PFSK-1 (cell line): ENCODE results near the gene MAN2B2.

Source experiments
- FOXP2 ChIP-seq: optimal IDR thresholded peaks from 2 replicates; pipeline ENCODE3; 2011; ENCODE audit warnings: borderline replicate concordance, control low read depth, inconsistent platforms; ENCODE audit not compliant: insufficient read depth; ENCODE audit errors: extremely low read length, extremely low read depth
- POLR2AphosphoS5 ChIP-seq: IDR thresholded peaks from 2 replicates; pipeline ENCODE4 v1.6.1; 2012; ENCODE audit warnings: low read depth, mild to moderate bottlenecking, control low read depth, low read length, moderate library complexity
- SIN3A ChIP-seq: IDR thresholded peaks from 2 replicates; pipeline ENCODE4 v1.6.1; 2012; ENCODE audit warnings: mild to moderate bottlenecking, low read length, moderate library complexity, borderline replicate concordance; ENCODE audit not compliant: insufficient read depth
- TAF1 ChIP-seq: IDR thresholded peaks from 2 replicates; pipeline ENCODE4 v1.6.1; 2012; ENCODE audit warnings: low read length, control low read depth, borderline replicate concordance; ENCODE audit not compliant: insufficient read depth
- TF ChIP-seq, protein P1 (sequence below), 2 experiments: IDR thresholded peaks; 2 replicates each; pipeline versions ENCODE4 v1.6.1 to v1.8.0; 2011 to 2012; ENCODE audit warnings: low read depth in 2 of 2, low read length in 2 of 2, control low read depth in 1 of 2, inconsistent platforms in 1 of 2, mild to moderate bottlenecking in 1 of 2, moderate library complexity in 1 of 2; ENCODE audit not compliant: insufficient read depth in 1 of 2

The MAN2B2 gene

DNA sequence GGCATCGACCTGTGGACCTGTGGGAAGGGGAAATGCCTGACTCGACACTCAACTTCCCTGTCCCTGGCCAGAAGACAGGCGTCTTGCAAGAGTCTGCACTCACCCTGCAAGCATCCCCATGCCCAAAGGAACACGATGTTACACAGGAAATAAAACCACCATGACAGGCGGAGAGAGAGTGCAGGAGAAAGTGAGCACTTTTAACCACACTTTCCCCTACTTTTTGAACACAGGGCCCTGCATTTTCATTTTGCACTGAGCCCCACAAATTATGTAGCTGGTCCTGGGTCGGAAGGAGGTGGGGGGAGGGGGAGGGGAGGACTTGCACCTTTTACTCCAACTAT is 13.8 kb upstream of the MAN2B2 start:
- TF ChIP-seq POLR2AphosphoS5 (no peak), FOXP2 (no peak), TAF1 (no peak), SIN3A (no peak)
- TF ChIP-seq, protein P1, sequence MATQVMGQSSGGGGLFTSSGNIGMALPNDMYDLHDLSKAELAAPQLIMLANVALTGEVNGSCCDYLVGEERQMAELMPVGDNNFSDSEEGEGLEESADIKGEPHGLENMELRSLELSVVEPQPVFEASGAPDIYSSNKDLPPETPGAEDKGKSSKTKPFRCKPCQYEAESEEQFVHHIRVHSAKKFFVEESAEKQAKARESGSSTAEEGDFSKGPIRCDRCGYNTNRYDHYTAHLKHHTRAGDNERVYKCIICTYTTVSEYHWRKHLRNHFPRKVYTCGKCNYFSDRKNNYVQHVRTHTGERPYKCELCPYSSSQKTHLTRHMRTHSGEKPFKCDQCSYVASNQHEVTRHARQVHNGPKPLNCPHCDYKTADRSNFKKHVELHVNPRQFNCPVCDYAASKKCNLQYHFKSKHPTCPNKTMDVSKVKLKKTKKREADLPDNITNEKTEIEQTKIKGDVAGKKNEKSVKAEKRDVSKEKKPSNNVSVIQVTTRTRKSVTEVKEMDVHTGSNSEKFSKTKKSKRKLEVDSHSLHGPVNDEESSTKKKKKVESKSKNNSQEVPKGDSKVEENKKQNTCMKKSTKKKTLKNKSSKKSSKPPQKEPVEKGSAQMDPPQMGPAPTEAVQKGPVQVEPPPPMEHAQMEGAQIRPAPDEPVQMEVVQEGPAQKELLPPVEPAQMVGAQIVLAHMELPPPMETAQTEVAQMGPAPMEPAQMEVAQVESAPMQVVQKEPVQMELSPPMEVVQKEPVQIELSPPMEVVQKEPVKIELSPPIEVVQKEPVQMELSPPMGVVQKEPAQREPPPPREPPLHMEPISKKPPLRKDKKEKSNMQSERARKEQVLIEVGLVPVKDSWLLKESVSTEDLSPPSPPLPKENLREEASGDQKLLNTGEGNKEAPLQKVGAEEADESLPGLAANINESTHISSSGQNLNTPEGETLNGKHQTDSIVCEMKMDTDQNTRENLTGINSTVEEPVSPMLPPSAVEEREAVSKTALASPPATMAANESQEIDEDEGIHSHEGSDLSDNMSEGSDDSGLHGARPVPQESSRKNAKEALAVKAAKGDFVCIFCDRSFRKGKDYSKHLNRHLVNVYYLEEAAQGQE (IDR thresholded peaks at IDR 0.05; ENCODE audit: insufficient read depth in 1 of 2, low read depth in 2 of 2, low read length in 2 of 2) = no peak

DNA sequence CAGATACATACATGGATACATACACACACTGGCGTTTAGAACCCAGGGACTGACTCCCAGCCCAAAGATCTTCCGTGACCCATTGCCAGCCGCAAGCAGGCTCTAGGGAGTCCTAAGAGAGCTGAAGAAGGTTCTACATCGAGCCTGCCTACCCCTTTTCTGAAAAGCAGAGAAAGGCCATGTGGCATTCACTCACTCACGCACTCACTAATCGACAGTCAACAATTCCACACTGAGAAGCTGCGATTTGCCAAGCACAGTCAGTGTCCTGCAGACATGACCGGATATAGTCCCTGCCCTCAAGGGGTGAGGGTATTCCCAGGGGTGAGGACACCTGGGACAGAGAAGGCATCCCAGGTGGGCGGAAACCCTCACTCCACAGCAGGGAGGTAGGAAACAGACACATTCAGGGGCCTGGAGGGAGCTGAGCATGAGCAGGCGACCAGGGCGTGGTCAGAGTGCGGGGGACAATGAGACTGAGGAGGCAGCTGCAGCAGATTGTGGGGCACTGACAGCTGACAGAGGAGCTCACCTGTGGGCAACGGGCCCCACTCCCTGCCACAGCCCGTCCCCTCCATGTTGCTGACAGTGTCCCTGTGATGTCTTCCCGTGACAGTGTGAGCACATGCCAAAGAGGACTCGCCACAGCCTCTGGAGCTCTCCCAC is 13.2 kb upstream of the MAN2B2 start:
- TF ChIP-seq SIN3A (no peak), FOXP2 (no peak), TAF1 (no peak)
- TF ChIP-seq, protein P1 (IDR thresholded peaks at IDR 0.05; ENCODE audit: insufficient read depth in 1 of 2, low read depth in 2 of 2, low read length in 2 of 2) = no peak

DNA sequence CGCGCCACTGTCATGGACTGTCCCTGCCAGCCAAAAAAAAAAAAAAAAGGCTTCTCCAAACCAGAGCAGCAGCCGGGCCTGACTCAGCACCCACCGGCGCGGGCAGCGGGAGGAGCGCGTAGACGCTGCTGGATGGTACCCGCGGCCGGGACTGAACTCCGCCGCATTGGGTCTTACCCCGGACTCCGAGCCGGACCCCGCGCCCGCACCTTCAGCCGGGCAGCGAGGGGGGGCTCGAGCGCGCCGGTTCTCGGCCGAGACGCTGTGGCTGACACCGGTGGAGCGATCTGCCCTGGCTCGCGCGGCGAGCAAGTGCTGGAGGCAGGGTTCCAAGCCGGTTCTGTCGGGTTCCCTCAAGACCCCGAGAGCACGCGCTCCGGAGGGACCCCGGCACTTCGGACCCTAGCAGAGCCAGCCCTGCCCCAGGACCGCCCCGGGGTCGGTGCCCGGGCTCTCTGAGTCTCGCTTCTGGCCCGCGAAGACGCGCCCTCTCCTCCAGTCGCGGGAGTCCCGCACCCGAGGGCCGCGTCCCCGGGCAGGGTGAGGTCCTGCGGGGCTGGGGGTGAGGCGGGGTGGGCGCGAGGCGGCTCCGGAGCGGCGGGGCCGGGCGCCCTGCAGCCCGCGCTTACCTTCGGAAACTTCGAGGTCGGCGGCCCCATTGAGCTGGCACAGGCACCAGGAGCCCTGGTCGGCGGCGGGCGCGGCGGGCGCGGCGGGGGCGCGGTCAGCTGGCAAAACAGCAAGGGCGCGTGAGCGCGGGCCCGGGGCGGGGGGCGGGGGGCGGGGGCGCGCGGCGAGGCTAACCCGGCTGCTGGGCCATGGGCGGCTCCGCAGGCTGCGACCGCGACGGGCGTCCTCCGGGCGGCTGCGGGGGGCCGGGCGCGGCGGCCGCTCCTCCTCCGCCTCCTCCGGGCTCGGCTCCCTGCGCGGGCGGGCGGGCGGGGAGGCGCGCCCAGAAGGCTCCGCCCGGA is 11.8 kb upstream of the MAN2B2 start:
- TF ChIP-seq FOXP2 = no peak
- no peak for TF ChIP-seq POLR2AphosphoS5
- TF ChIP-seq TAF1 = no peak
- TF ChIP-seq SIN3A = no peak
- TF ChIP-seq, protein P1 (IDR thresholded peaks at IDR 0.05; ENCODE audit: insufficient read depth in 1 of 2, low read depth in 2 of 2, low read length in 2 of 2) = no peak

DNA sequence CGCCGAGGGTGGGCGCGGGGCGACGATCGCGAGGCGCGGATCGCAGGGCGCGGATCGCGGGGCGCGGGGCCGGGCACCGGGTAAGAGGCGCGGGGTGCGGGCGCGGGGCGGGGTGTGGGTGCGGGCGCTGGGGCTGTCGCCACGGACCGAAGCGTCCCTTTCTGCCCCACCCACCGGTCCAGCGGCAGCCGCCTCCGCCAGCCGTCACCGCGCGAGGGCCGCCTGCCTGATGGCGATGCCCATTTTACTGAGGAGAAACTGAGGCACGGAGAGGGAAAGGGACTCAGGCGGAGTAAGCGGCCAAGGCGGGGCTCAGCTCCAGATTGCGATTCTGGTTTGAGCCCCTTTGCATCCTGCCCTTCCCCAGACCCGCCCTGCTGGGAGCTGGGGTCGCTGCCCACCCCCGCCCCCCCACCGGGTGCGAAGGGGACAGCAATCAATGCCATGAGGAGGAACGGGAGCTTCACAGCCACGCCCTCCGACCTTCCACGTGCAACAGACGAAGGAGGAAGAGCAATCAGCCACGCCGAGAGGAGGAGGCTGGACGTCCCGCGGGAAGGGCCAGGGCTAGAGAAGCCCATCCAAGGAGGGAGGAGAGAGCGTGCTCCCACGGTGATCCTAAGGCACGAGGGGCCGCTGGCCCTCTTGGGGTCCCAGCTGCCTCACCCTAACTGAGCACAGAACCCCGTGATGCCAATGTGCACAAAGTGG is 10.9 kb upstream of the MAN2B2 start:
- TF ChIP-seq TAF1 = no peak
- no peak for TF ChIP-seq FOXP2
- TF ChIP-seq POLR2AphosphoS5 = no peak
- TF ChIP-seq, protein P1 (IDR thresholded peaks at IDR 0.05; ENCODE audit: insufficient read depth in 1 of 2, low read depth in 2 of 2, low read length in 2 of 2) = no peak
- TF ChIP-seq SIN3A = no peak
